A549 (cell line): ENCODE measurements around the gene CSKMT. TPM values are rescaled to one million over a fixed set of nuclear protein-coding genes. Genes with fewer than 3 reads are reported as not detected.

ENCODE experiments used
- CBX2 ChIP-seq: fragments of 200-600 bp; sonication (generic); IDR thresholded peaks from 2 replicates; pipeline ENCODE4 v1.6.1; 2016; ENCODE audit warnings: low read depth, mild to moderate bottlenecking, borderline replicate concordance
- CEBPB ChIP-seq, 2 experiments: fragments of >200 bp in 1 of 2; sonication (Bioruptor Twin) in 1 of 2; formaldehyde crosslinking in 1 of 2; IDR thresholded peaks; 2 replicates each; pipeline ENCODE4 v1.6.1; 2012 to 2016
- CHD2 ChIP-seq: fragments of 150-350 bp; IDR thresholded peaks from 2 replicates; pipeline ENCODE4 v1.6.1; 2014; ENCODE audit warnings: low read length; ENCODE audit not compliant: partially characterized antibody
- EHF ChIP-seq: fragments of 250-450 bp; sonication (Bioruptor Pico); IDR thresholded peaks from 2 replicates; pipeline ENCODE4 v1.5.0; 2020; ENCODE audit warnings: mild to moderate bottlenecking
- EP300 ChIP-seq, 2 experiments: fragments of >200 bp; sonication (Bioruptor Twin); formaldehyde crosslinking; IDR thresholded peaks; 2 replicates in 1 of 2; 3 replicates in 1 of 2; pipeline ENCODE4 v1.6.1; 2016 to 2017
- ESRRA ChIP-seq: fragments of 150-350 bp; IDR thresholded peaks from 2 replicates; pipeline ENCODE4 v1.6.1; 2014; ENCODE audit warnings: mild to moderate bottlenecking, low read length, borderline replicate concordance
- FOSB ChIP-seq: fragments of 250-450 bp; sonication (Bioruptor Pico); IDR thresholded peaks from 2 replicates; pipeline ENCODE4 v1.5.0; 2020; ENCODE audit warnings: mild to moderate bottlenecking, moderate library complexity
- FOXS1 ChIP-seq: fragments of 250-450 bp; sonication (Bioruptor Pico); IDR thresholded peaks from 2 replicates; pipeline ENCODE4 v1.5.0; 2020; ENCODE audit warnings: mild to moderate bottlenecking, moderate library complexity
- GATA3 ChIP-seq: IDR thresholded peaks from 2 replicates; pipeline ENCODE4 v1.6.1; 2012; ENCODE audit warnings: borderline replicate concordance
- HDAC2 ChIP-seq: fragments of 200-600 bp; sonication (generic); IDR thresholded peaks from 2 replicates; pipeline ENCODE4 v1.6.1; 2016
- HES2 ChIP-seq: fragments of >200 bp; sonication (Bioruptor Twin); formaldehyde crosslinking; IDR thresholded peaks from 2 replicates; pipeline ENCODE4 v1.6.1; 2016
- HEYL ChIP-seq: fragments of 250-450 bp; sonication (Bioruptor Pico); IDR thresholded peaks from 2 replicates; pipeline ENCODE4 v1.8.0; 2021; ENCODE audit warnings: mild to moderate bottlenecking, moderate library complexity
- HOXA7 ChIP-seq: fragments of 250-450 bp; sonication (Bioruptor Pico); IDR thresholded peaks from 2 replicates; pipeline ENCODE4 v1.5.0; 2020; ENCODE audit warnings: mild to moderate bottlenecking, moderate library complexity
- HOXB5 ChIP-seq: fragments of 250-450 bp; sonication (Bioruptor Pico); IDR thresholded peaks from 2 replicates; pipeline ENCODE4 v1.5.0; 2020; ENCODE audit warnings: mild to moderate bottlenecking, moderate library complexity
- JUN ChIP-seq, 2 experiments: fragments of >200 bp; sonication (Bioruptor Twin); formaldehyde crosslinking; IDR thresholded peaks; 2 replicates in 1 of 2; 3 replicates in 1 of 2; pipeline ENCODE4 v1.6.1; 2016 to 2017
- JUNB ChIP-seq: fragments of >200 bp; sonication (Bioruptor Twin); formaldehyde crosslinking; IDR thresholded peaks from 2 replicates; pipeline ENCODE4 v1.6.1; 2016
- KDM1A ChIP-seq: fragments of 200-600 bp; sonication (generic); IDR thresholded peaks from 2 replicates; pipeline ENCODE4 v1.6.1; 2016; ENCODE audit warnings: low read depth, mild to moderate bottlenecking
- KDM5A ChIP-seq: fragments of 200-600 bp; sonication (generic); IDR thresholded peaks from 2 replicates; pipeline ENCODE4 v1.6.1; 2016; ENCODE audit warnings: antibody characterized with exemption, mild to moderate bottlenecking
- MAZ ChIP-seq: fragments of 150-350 bp; IDR thresholded peaks from 2 replicates; pipeline ENCODE4 v1.6.1; 2014; ENCODE audit warnings: antibody characterized with exemption, low read depth, low read length, borderline replicate concordance
- NFE2L2 ChIP-seq: fragments of 150-350 bp; conservative IDR thresholded peaks from 2 replicates; pipeline ENCODE4 v1.6.1; 2014; ENCODE audit warnings: low read length
- NPAS2 ChIP-seq: fragments of 250-450 bp; sonication (Bioruptor Pico); IDR thresholded peaks from 2 replicates; pipeline ENCODE4 v1.8.0; 2022; ENCODE audit warnings: mild to moderate bottlenecking, moderate library complexity, borderline replicate concordance
- NR3C1 ChIP-seq: fragments of >200 bp; sonication (Bioruptor Twin); formaldehyde crosslinking; IDR thresholded peaks from 3 replicates; pipeline ENCODE4 v1.6.1; 2017
- RAD21 ChIP-seq, 2 experiments: fragments of >200 bp in 1 of 2; sonication (Bioruptor Twin) in 1 of 2; formaldehyde crosslinking in 1 of 2; IDR thresholded peaks in 1 of 2; conservative IDR thresholded peaks in 1 of 2; 2 replicates in 1 of 2; 3 replicates in 1 of 2; pipeline ENCODE4 v1.6.1; 2012 to 2018; ENCODE audit warnings: inconsistent platforms in 1 of 2
- RARB ChIP-seq: fragments of 250-450 bp; sonication (Bioruptor Pico); IDR thresholded peaks from 2 replicates; pipeline ENCODE4 v1.8.0; 2021; ENCODE audit warnings: mild to moderate bottlenecking, moderate library complexity
- RCOR1 ChIP-seq: fragments of 150-350 bp; IDR thresholded peaks from 2 replicates; pipeline ENCODE4 v1.6.1; 2014; ENCODE audit warnings: antibody characterized with exemption, low read length, low read depth
- RFX5 ChIP-seq: fragments of 450-650 bp; IDR thresholded peaks from 2 replicates; pipeline ENCODE4 v1.7.1; 2014; ENCODE audit warnings: antibody characterized with exemption, mild to moderate bottlenecking, moderate library complexity
- RNF2 ChIP-seq: fragments of 200-600 bp; sonication (generic); IDR thresholded peaks from 2 replicates; pipeline ENCODE4 v1.6.1; 2016; ENCODE audit warnings: low read depth, mild to moderate bottlenecking, antibody characterized with exemption, moderate library complexity, borderline replicate concordance
- TFCP2L1 ChIP-seq: fragments of 250-450 bp; sonication (Bioruptor Pico); IDR thresholded peaks from 2 replicates; pipeline ENCODE4 v1.5.0; 2021; ENCODE audit warnings: mild to moderate bottlenecking
- TP53 ChIP-seq: fragments of 250-450 bp; sonication (Bioruptor Pico); IDR thresholded peaks from 2 replicates; pipeline ENCODE4 v1.5.0; 2021; ENCODE audit warnings: mild to moderate bottlenecking, moderate library complexity
- USF2 ChIP-seq: fragments of 450-650 bp; IDR thresholded peaks from 2 replicates; pipeline ENCODE4 v1.6.1; 2014; ENCODE audit warnings: antibody characterized with exemption
- ZC3H11A ChIP-seq: fragments of 450-650 bp; IDR thresholded peaks from 2 replicates; pipeline ENCODE4 v1.6.1; 2014; ENCODE audit warnings: antibody characterized with exemption, mild to moderate bottlenecking
- ZFP36 ChIP-seq: fragments of 450-650 bp; IDR thresholded peaks from 2 replicates; pipeline ENCODE4 v1.6.1; 2014; ENCODE audit warnings: borderline replicate concordance; ENCODE audit not compliant: partially characterized antibody
- ZNF302 ChIP-seq: fragments of 250-450 bp; sonication (Bioruptor Pico); IDR thresholded peaks from 2 replicates; pipeline ENCODE4 v1.9.0; 2021; ENCODE audit warnings: inconsistent platforms, mild to moderate bottlenecking, moderate library complexity
- polyA plus RNA-seq, 4 experiments: library from polyadenylated mRNA; depleted of rRNA in 3 of 4; stranded (reverse); fragments of >200 nt; fragmentation: RNase III in 1 of 4; extraction: RNeasy Plus Mini Kit Qiagen cat#74134 plus additional on column Dnase treatment in 1 of 4; gene quantifications; 2 replicates in 3 of 4; 3 replicates in 1 of 4; pipeline ENCODE4 v1.2.3, GENCODE V29; 2011 to 2017
- TF ChIP-seq, protein P1 (sequence below): fragments of 200-600 bp; sonication (generic); IDR thresholded peaks from 2 replicates; pipeline ENCODE4 v1.6.1; 2016; ENCODE audit warnings: antibody characterized with exemption, mild to moderate bottlenecking, moderate library complexity
- TF ChIP-seq, protein P2 (sequence below): fragments of 250-450 bp; sonication (Bioruptor Pico); IDR thresholded peaks from 2 replicates; pipeline ENCODE4 v1.5.0; 2020; ENCODE audit warnings: low read depth, mild to moderate bottlenecking, moderate library complexity
- TF ChIP-seq, protein P3 (sequence below): fragments of 150-350 bp; IDR thresholded peaks from 2 replicates; pipeline ENCODE4 v1.6.1; 2014; ENCODE audit warnings: low read depth, mild to moderate bottlenecking, low read length
- TF ChIP-seq, protein P4 (sequence below): IDR thresholded peaks from 2 replicates; pipeline ENCODE4 v1.6.1; 2012; ENCODE audit warnings: low read depth, borderline replicate concordance

The CSKMT gene
- polyA plus RNA-seq, 2 of the 4 experiments (the other 2 are of a cell fraction) = 5.7 to 14.3 TPM

GRCh38 chr11:62671608-62672389, 6.7 kb downstream of the CSKMT start, which contains the start of the genes LBHD1 and UQCC3 (continued):
- TF ChIP-seq, protein P1, sequence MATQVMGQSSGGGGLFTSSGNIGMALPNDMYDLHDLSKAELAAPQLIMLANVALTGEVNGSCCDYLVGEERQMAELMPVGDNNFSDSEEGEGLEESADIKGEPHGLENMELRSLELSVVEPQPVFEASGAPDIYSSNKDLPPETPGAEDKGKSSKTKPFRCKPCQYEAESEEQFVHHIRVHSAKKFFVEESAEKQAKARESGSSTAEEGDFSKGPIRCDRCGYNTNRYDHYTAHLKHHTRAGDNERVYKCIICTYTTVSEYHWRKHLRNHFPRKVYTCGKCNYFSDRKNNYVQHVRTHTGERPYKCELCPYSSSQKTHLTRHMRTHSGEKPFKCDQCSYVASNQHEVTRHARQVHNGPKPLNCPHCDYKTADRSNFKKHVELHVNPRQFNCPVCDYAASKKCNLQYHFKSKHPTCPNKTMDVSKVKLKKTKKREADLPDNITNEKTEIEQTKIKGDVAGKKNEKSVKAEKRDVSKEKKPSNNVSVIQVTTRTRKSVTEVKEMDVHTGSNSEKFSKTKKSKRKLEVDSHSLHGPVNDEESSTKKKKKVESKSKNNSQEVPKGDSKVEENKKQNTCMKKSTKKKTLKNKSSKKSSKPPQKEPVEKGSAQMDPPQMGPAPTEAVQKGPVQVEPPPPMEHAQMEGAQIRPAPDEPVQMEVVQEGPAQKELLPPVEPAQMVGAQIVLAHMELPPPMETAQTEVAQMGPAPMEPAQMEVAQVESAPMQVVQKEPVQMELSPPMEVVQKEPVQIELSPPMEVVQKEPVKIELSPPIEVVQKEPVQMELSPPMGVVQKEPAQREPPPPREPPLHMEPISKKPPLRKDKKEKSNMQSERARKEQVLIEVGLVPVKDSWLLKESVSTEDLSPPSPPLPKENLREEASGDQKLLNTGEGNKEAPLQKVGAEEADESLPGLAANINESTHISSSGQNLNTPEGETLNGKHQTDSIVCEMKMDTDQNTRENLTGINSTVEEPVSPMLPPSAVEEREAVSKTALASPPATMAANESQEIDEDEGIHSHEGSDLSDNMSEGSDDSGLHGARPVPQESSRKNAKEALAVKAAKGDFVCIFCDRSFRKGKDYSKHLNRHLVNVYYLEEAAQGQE = no peak
- TF ChIP-seq RNF2 (no peak), CHD2 (no peak), HES2 (no peak), ZNF302 (no peak), ZFP36 (no peak), KDM1A (no peak), TFCP2L1 (0 out of 2 replicates have a peak, but pooled peaks have one; percentile 45), HOXB5 (CRISPR knock-in tag) (no peak), KDM5A (no peak), FOSB (CRISPR knock-in tag) (no peak), USF2 (no peak), NPAS2 (CRISPR knock-in tag) (no peak), CEBPB (IDR thresholded peaks at IDR 0.05) (no peak), CBX2 (no peak), FOXS1 (no peak), HDAC2 (no peak), RARB (no peak), RAD21 (conservative IDR thresholded peaks at IDR 0.05 in 1 of 2, IDR thresholded peaks at IDR 0.05 in 1 of 2) (no peak), ZC3H11A (no peak), JUN (IDR thresholded peaks at IDR 0.05) (peak; percentile 83 to 93), ESRRA (no peak), RFX5 (no peak), JUNB (no peak), HEYL (CRISPR knock-in tag) (no peak), RCOR1 (no peak), HOXA7 (CRISPR knock-in tag) (no peak), TP53 (CRISPR knock-in tag) (no peak), MAZ (no peak), NFE2L2 (no peak), NR3C1 (no peak), EHF (CRISPR knock-in tag) (no peak), GATA3 (no peak), EP300 (IDR thresholded peaks at IDR 0.05) (no peak)
- TF ChIP-seq, protein P2, sequence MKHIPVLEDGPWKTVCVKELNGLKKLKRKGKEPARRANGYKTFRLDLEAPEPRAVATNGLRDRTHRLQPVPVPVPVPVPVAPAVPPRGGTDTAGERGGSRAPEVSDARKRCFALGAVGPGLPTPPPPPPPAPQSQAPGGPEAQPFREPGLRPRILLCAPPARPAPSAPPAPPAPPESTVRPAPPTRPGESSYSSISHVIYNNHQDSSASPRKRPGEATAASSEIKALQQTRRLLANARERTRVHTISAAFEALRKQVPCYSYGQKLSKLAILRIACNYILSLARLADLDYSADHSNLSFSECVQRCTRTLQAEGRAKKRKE (CRISPR knock-in tag) = no peak
- TF ChIP-seq, protein P3, sequence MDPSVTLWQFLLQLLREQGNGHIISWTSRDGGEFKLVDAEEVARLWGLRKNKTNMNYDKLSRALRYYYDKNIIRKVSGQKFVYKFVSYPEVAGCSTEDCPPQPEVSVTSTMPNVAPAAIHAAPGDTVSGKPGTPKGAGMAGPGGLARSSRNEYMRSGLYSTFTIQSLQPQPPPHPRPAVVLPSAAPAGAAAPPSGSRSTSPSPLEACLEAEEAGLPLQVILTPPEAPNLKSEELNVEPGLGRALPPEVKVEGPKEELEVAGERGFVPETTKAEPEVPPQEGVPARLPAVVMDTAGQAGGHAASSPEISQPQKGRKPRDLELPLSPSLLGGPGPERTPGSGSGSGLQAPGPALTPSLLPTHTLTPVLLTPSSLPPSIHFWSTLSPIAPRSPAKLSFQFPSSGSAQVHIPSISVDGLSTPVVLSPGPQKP = no peak
- TF ChIP-seq, protein P4, sequence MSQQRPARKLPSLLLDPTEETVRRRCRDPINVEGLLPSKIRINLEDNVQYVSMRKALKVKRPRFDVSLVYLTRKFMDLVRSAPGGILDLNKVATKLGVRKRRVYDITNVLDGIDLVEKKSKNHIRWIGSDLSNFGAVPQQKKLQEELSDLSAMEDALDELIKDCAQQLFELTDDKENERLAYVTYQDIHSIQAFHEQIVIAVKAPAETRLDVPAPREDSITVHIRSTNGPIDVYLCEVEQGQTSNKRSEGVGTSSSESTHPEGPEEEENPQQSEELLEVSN = peak; percentile 67; the same call in 1 of the 2 replicates
